ENCODE measurements around the gene NR1H4. TPM values are rescaled to one million over a fixed set of nuclear protein-coding genes. Genes with fewer than 3 reads are reported as not detected.

The NR1H4 gene
- polyA plus RNA-seq, 3 donors = not detected

DNA sequence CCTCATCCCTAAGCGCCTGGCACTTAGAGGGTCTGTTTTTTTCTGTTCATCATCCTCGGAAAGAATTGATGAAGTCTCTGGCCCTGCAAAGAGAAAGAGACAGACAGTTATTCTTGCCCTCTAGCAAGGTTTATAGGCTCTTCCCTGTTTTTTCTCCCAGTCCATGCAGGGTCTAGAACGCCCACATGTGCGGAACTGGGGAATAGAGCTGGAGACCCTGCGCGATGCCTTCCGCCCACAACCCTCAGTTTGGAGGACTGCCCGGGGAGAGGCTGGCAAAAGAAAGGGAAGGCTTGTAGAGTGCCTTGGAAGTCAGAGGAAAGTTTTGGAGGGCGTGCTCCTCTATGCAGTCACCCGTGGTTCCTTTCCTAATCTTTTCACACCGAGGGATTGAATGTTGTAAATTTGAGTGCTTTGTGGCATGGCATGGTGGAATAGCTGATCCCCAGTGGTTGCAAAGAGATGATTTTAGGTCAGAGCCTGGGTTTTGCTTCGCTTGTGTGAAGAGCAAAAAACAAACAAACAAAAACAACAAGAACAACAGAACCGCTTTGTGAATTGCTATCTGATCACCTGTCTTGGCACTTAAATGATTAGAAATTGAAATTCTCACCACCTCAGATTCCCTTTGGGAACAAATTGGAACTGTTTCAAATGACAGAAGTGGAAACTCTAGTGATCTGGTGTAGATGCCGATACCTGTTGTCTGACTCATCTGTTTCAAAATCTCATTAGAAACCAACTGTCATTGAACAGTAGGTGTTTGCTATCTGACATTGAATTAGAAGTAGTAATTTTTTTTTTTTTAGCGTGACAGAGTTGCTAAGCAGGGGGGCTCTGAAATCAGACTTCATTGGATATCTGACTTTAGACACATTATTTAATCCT, 100.8 kb downstream of the NR1H4 start:
- Mint-ChIP-seq H3K4me1 (peaks cover 17% of the 10 kb centered on the region), H3K4me3 (peak overlapping the region; percentile 94 to 97), H3K27me3 (ENCODE audit: low read depth in 3 of 3) (peaks cover 0 to 1% (median 0%) of the 10 kb centered on the region in 3 donors), H3K9me3 (peaks cover 0 to 7% (median 2%) of the 10 kb centered on the region in 7 donors), H3K27ac (peak overlapping the region; percentile 88 to 97 (median 95)), H3K36me3 (peaks cover 12% of the 10 kb centered on the region in 2 donors)
- Histone ChIP-seq H2AFZ (ENCODE audit: insufficient read depth, low read depth, low read length, poor library complexity, severe bottlenecking) (peak overlapping the region; percentile 86), H3K4me1 (ENCODE audit: control insufficient read depth in 1 of 2, insufficient read depth in 2 of 2, low read length in 2 of 2) (peaks cover 19 to 28% of the 10 kb centered on the region in 2 donors), H3K79me2 (ENCODE audit: insufficient read depth, low read length) (peaks cover 53% of the 10 kb centered on the region), H4K20me1 (ENCODE audit: insufficient read depth, low read length) (no peaks in the 10 kb centered on the region), H3K36me3 (replicated peaks in 1 of 2; ENCODE audit: control insufficient read depth in 1 of 2, insufficient read depth in 2 of 2, low read length in 2 of 2) (no peaks in the 10 kb centered on the region), H3K27ac (ENCODE audit: low read depth in 1 of 2, low read length in 2 of 2) (peak overlapping the region; percentile 85 to 89), H3K27me3 (ENCODE audit: control insufficient read depth in 2 of 2, insufficient read depth in 2 of 2, low read length in 2 of 2) (no peaks in the 10 kb centered on the region), H3K4me2 (replicated peaks; ENCODE audit: extremely low read depth, low read length, poor library complexity, severe bottlenecking) (peak overlapping the region; percentile 94), H3K9ac (ENCODE audit: insufficient read depth, low read length, poor library complexity, severe bottlenecking) (peak overlapping the region; percentile 86), H3K9me3 (replicated peaks in 1 of 2; ENCODE audit: control insufficient read depth in 1 of 2, insufficient read depth in 1 of 2, low read length in 2 of 2) (no peaks in the 10 kb centered on the region), H3K4me3 (replicated peaks in 1 of 3; ENCODE audit: low read depth in 2 of 3, low read length in 3 of 3) (peak overlapping the region; percentile 60 to 97 (median 82))
- peak in 2 of 3 donors; percentile 16 to 27 for DNase-seq
- WGBS (ENCODE audit: insufficient coverage) = 0% methylated on average over 7 of the region's 15 CpGs
- intact Hi-C loops (cut with micrococcal nuclease) = loop anchor here in 1 of 2 donors (5.0 to 10.0 kb wide), 2 partner anchors 33 to 310 kb away; partner anchors contain the start of genes DEPDC4 and SCYL2
- TF ChIP-seq, protein P1, sequence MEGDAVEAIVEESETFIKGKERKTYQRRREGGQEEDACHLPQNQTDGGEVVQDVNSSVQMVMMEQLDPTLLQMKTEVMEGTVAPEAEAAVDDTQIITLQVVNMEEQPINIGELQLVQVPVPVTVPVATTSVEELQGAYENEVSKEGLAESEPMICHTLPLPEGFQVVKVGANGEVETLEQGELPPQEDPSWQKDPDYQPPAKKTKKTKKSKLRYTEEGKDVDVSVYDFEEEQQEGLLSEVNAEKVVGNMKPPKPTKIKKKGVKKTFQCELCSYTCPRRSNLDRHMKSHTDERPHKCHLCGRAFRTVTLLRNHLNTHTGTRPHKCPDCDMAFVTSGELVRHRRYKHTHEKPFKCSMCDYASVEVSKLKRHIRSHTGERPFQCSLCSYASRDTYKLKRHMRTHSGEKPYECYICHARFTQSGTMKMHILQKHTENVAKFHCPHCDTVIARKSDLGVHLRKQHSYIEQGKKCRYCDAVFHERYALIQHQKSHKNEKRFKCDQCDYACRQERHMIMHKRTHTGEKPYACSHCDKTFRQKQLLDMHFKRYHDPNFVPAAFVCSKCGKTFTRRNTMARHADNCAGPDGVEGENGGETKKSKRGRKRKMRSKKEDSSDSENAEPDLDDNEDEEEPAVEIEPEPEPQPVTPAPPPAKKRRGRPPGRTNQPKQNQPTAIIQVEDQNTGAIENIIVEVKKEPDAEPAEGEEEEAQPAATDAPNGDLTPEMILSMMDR (IDR thresholded peaks at IDR 0.05) = no peak

DNA sequence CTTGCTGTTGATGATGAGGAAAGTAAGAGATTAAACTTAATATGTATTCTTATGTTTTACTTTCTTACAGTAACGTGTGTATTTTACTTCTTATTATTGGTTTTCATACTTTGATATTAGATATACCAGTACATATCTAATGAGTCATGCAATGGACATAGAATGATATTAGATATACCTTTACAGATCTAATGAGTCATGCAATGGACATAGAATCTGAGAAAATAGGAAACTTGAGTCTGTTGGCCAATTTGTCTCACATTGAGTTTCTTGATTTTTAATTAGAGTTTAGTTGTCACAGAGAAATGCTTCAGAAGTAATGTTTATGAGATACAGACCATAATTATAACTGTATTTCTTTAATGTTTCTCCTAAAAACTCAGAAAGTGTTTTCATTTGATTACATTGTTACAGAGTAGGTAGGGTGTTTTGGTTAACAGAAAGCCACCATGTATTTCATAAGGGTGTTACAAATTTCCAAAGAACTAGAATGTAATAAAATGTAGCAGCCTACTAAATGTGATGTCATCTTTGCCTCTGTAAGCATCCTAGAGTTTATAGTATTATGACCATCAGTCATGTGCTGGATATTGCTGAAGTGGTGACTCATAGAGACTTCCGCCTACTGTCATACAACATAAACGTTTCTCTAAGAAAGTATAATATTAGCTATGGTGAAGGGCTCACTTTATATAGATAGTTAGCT, 102.8 kb downstream of the NR1H4 start:
- intact Hi-C loops (cut with micrococcal nuclease) = loop anchor here in 1 of 2 donors (10.0 kb wide), 1 partner anchor 312 kb away; the partner anchor contains the start of genes DEPDC4 and SCYL2
- peaks cover 17% of the 10 kb centered on the region for H3K4me1 Mint-ChIP-seq
- no CpG with 5 or more reads among the region's 3 CpGs for WGBS (ENCODE audit: insufficient coverage)
- peaks cover 0 to 9% (median 3%) of the 10 kb centered on the region in 7 donors for H3K9me3 Mint-ChIP-seq
- Histone ChIP-seq H4K20me1 (ENCODE audit: insufficient read depth, low read length) (no peaks in the 10 kb centered on the region), H3K4me2 (replicated peaks; ENCODE audit: extremely low read depth, low read length, poor library complexity, severe bottlenecking) (no peak overlapping the region), H3K9ac (ENCODE audit: insufficient read depth, low read length, poor library complexity, severe bottlenecking) (no peak overlapping the region), H3K9me3 (replicated peaks in 1 of 2; ENCODE audit: control insufficient read depth in 1 of 2, insufficient read depth in 1 of 2, low read length in 2 of 2) (no peaks in the 10 kb centered on the region), H3K27me3 (ENCODE audit: control insufficient read depth in 2 of 2, insufficient read depth in 2 of 2, low read length in 2 of 2) (no peaks in the 10 kb centered on the region), H2AFZ (ENCODE audit: insufficient read depth, low read depth, low read length, poor library complexity, severe bottlenecking) (no peak overlapping the region), H3K79me2 (ENCODE audit: insufficient read depth, low read length) (peaks cover 73% of the 10 kb centered on the region), H3K4me3 (replicated peaks in 1 of 3; ENCODE audit: low read depth in 2 of 3, low read length in 3 of 3) (no peak overlapping the region), H3K27ac (ENCODE audit: low read depth in 1 of 2, low read length in 2 of 2) (peak overlapping the region in 1 of 2 donors; percentile 71), H3K36me3 (replicated peaks in 1 of 2; ENCODE audit: control insufficient read depth in 1 of 2, insufficient read depth in 2 of 2, low read length in 2 of 2) (no peaks in the 10 kb centered on the region), H3K4me1 (ENCODE audit: control insufficient read depth in 1 of 2, insufficient read depth in 2 of 2, low read length in 2 of 2) (peaks cover 19 to 28% of the 10 kb centered on the region in 2 donors)
- no peak overlapping the region for H3K4me3 Mint-ChIP-seq
- peaks cover 12 to 14% of the 10 kb centered on the region in 2 donors for H3K36me3 Mint-ChIP-seq
- peak; percentile 88 to 97 (median 97) for DNase-seq
- peak overlapping the region; percentile 83 to 93 (median 91) for H3K27ac Mint-ChIP-seq
- H3K27me3 Mint-ChIP-seq (ENCODE audit: low read depth in 3 of 3) = peaks cover 0 to under 1% (median 0%) of the 10 kb centered on the region in 3 donors
- TF ChIP-seq, protein P1 (IDR thresholded peaks at IDR 0.05) = no peak
